ENCODE data around the gene RBKS.
A peak's percentile ranks its signal among the peaks of the same experiment; 100 is the strongest.

GRCh38 chr2:27776097-27776496, 114.1 kb downstream of the RBKS start:
- TF ChIP-seq CTCF (IDR thresholded peaks at IDR 0.05) (no peak), POLR2A (IDR thresholded peaks at IDR 0.05; ENCODE audit: low read depth) (no peak), POLR2AphosphoS5 (IDR thresholded peaks at IDR 0.05) (peak; percentile 82 to 84), EP300 (IDR thresholded peaks at IDR 0.05) (peak; percentile 66)

All from esophagus muscularis mucosa (tissue), 4 donors.